Measurements from ENCODE around the gene ADAM10. TPM values are rescaled to one million over a fixed set of nuclear protein-coding genes. Genes with fewer than 3 reads are reported as not detected.

Gene ADAM10
- total RNA-seq, 2 donors from 2014 or later, result 191 to 211 TPM

DNA sequence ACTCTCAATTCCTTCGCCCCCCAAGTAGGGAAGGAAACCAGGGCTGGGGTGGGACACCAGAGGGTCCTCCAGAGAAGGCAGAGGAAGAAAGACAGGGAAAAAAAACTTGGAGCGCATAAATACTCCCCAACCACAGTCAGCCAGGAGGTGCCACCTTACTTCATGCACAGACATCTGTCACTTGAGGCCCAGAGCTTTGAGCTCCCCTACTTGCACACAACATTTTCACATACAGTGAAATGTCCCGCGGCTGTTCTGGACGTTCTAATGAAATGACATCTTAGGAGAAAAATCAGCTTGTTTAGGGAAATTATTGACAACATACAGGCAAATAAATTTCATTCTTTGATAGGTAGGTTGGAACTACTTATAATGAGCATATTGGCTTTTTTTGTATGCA, 204.8 kb downstream of the ADAM10 start:
- H3K27ac ChIP-seq (ENCODE audit: low read depth, low read length), result no peak overlapping the region
- no peaks in the 10 kb centered on the region for H3K9me3 ChIP-seq (ENCODE audit: control insufficient read depth, low read length)
- Mint-ChIP-seq H3K4me1 (peaks cover 13% of the 10 kb centered on the region), H3K36me3 (ENCODE audit: low read depth) (no peaks in the 10 kb centered on the region), H3K4me3 (no peak overlapping the region), H3K9me3 (no peaks in the 10 kb centered on the region), H3K27ac (no peak overlapping the region), H3K27me3 (ENCODE audit: insufficient read depth) (no peaks in the 10 kb centered on the region)
- DNase-seq, result no peak
- 95 to 100% methylated on average over 1 to 5 of the region's 5 CpGs for WGBS, 2 experiments (ENCODE audit: insufficient coverage in 1 of 2, insufficient read length in 1 of 2)
- H3K4me1 ChIP-seq (ENCODE audit: control insufficient read depth, insufficient read depth, low read length), result no peaks in the 10 kb centered on the region
- TF ChIP-seq, protein P1, sequence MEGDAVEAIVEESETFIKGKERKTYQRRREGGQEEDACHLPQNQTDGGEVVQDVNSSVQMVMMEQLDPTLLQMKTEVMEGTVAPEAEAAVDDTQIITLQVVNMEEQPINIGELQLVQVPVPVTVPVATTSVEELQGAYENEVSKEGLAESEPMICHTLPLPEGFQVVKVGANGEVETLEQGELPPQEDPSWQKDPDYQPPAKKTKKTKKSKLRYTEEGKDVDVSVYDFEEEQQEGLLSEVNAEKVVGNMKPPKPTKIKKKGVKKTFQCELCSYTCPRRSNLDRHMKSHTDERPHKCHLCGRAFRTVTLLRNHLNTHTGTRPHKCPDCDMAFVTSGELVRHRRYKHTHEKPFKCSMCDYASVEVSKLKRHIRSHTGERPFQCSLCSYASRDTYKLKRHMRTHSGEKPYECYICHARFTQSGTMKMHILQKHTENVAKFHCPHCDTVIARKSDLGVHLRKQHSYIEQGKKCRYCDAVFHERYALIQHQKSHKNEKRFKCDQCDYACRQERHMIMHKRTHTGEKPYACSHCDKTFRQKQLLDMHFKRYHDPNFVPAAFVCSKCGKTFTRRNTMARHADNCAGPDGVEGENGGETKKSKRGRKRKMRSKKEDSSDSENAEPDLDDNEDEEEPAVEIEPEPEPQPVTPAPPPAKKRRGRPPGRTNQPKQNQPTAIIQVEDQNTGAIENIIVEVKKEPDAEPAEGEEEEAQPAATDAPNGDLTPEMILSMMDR (conservative IDR thresholded peaks at IDR 0.05), result no peak
- no peak overlapping the region for H3K9ac ChIP-seq (ENCODE audit: extremely low read depth, low read length, poor library complexity, severe bottlenecking)
- no peaks in the 10 kb centered on the region for H3K27me3 ChIP-seq (ENCODE audit: control insufficient read depth, insufficient read depth, low read length, poor library complexity, severe bottlenecking)
- no peaks in the 10 kb centered on the region for H3K36me3 ChIP-seq (ENCODE audit: control insufficient read depth, insufficient read depth, low read length)
- no peak overlapping the region for H3K4me3 ChIP-seq (ENCODE audit: low read length)

- no peaks in the 10 kb centered on the region for H3K27me3 ChIP-seq (ENCODE audit: control insufficient read depth, insufficient read depth, low read length, poor library complexity, severe bottlenecking)
- DNase-seq, result peak; percentile 13
- no peaks in the 10 kb centered on the region for H3K9me3 ChIP-seq (ENCODE audit: control insufficient read depth, low read length)
- H3K27ac ChIP-seq (ENCODE audit: low read depth, low read length), result no peak overlapping the region
- Mint-ChIP-seq H3K27ac (no peak overlapping the region), H3K4me1 (peaks cover 13% of the 10 kb centered on the region), H3K27me3 (ENCODE audit: insufficient read depth) (no peaks in the 10 kb centered on the region), H3K36me3 (ENCODE audit: low read depth) (no peaks in the 10 kb centered on the region), H3K9me3 (no peaks in the 10 kb centered on the region), H3K4me3 (no peak overlapping the region)
- H3K4me1 ChIP-seq (ENCODE audit: control insufficient read depth, insufficient read depth, low read length), result no peaks in the 10 kb centered on the region
- H3K9ac ChIP-seq (ENCODE audit: extremely low read depth, low read length, poor library complexity, severe bottlenecking), result no peak overlapping the region
- TF ChIP-seq, protein P1 (conservative IDR thresholded peaks at IDR 0.05), result no peak
- WGBS, 2 experiments (ENCODE audit: insufficient coverage in 1 of 2, insufficient read length in 1 of 2), result 93 to 95% methylated on average over 11 to 17 of the region's 17 CpGs
- H3K36me3 ChIP-seq (ENCODE audit: control insufficient read depth, insufficient read depth, low read length), result no peaks in the 10 kb centered on the region
- H3K4me3 ChIP-seq (ENCODE audit: low read length), result no peak overlapping the region
Observed at GRCh38 chr15:58543664-58544335, 205.7 kb downstream of the ADAM10 start.

DNA sequence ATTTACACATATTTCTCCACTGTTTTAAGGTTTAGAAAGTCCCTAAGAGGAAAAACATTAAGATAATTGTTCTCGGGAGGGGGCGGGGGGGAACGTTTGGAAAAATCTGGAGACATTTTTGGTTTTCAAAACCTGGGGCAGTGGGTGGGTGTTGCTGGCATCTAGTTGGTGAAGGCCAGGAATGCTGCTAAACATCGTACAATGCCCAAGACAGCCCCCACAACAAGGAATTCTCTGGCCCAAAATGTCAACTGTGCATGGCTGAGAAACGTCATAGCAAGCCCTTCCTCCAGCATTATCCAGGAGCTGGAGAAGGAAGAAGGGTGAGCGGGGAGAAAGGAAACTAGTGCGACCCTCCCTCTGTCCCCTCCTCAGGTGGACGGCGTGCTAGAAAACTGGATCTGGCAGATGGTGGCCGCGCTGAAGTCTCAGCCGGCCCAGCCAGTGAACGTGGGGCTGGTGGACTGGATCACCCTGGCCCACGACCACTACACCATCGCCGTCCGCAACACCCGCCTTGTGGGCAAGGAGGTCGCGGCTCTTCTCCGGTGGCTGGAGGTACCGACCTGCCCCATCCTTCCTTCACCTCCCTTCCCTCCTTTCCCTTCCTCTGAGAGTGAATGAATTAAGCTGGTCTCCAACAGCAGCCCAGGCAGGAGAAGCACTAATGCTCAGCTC, 208.0 kb downstream of the ADAM10 start:
- no peaks in the 10 kb centered on the region for H3K27me3 Mint-ChIP-seq (ENCODE audit: insufficient read depth)
- Histone ChIP-seq H3K9me3 (ENCODE audit: control insufficient read depth, low read length) (no peaks in the 10 kb centered on the region), H3K27ac (ENCODE audit: low read depth, low read length) (no peak overlapping the region), H3K9ac (ENCODE audit: extremely low read depth, low read length, poor library complexity, severe bottlenecking) (no peak overlapping the region), H3K27me3 (ENCODE audit: control insufficient read depth, insufficient read depth, low read length, poor library complexity, severe bottlenecking) (no peaks in the 10 kb centered on the region), H3K4me3 (ENCODE audit: low read length) (no peak overlapping the region), H3K4me1 (ENCODE audit: control insufficient read depth, insufficient read depth, low read length) (no peaks in the 10 kb centered on the region), H3K36me3 (ENCODE audit: control insufficient read depth, insufficient read depth, low read length) (no peaks in the 10 kb centered on the region)
- no peak overlapping the region for H3K27ac Mint-ChIP-seq
- TF ChIP-seq, protein P1 (conservative IDR thresholded peaks at IDR 0.05), result no peak
- H3K36me3 Mint-ChIP-seq (ENCODE audit: low read depth), result no peaks in the 10 kb centered on the region
- 84 to 91% methylated on average over 9 to 22 of the region's 22 CpGs for WGBS, 2 experiments (ENCODE audit: insufficient coverage in 1 of 2, insufficient read length in 1 of 2)
- no peaks in the 10 kb centered on the region for H3K9me3 Mint-ChIP-seq
- no peak overlapping the region for H3K4me3 Mint-ChIP-seq
- no peak for DNase-seq
- H3K4me1 Mint-ChIP-seq, result peaks cover 12% of the 10 kb centered on the region
